ENCODE results near the gene COPS4.
A peak's percentile ranks its signal among the peaks of the same experiment; 100 is the strongest.
"Not testable (repeated sequence)": the region's sequence is repeated elsewhere in the genome, so short reads cannot be mapped to it uniquely, and the experiment has no call there.

Gene COPS4

GRCh38 chr4:83046693-83047473, 11.9 kb downstream of the COPS4 start:
- Histone ChIP-seq H3K9me2 (replicated peaks; ENCODE audit: insufficient read depth, low read length) (no peaks in the 10 kb centered on the region), H3K4me3 (ENCODE audit: low read length) (no peak overlapping the region), H3K36me3 (replicated peaks; ENCODE audit: insufficient read depth, low read length) (no peaks in the 10 kb centered on the region), H3F3A (ENCODE audit: insufficient read depth, low read length) (no peaks in the 10 kb centered on the region), H3K9me3 (replicated peaks; ENCODE audit: insufficient read depth, low read length) (no peaks in the 10 kb centered on the region), H3K79me2 (ENCODE audit: low read length) (peaks cover 18% of the 10 kb centered on the region), H2AFZ (ENCODE audit: low read length) (no peak overlapping the region), H4K20me1 (ENCODE audit: insufficient read depth, low read length) (no peaks in the 10 kb centered on the region), H3K27me3 (replicated peaks; ENCODE audit: insufficient read depth, low read length) (no peaks in the 10 kb centered on the region), H3K4me1 (ENCODE audit: low read length) (no peaks in the 10 kb centered on the region), H3K27ac (ENCODE audit: low read length) (no peak overlapping the region), H3K4me2 (ENCODE audit: low read depth, low read length) (no peak overlapping the region), H3K9ac (ENCODE audit: low read length) (no peak overlapping the region)
- TF ChIP-seq EZH2 (optimal IDR thresholded peaks at IDR 0.05; ENCODE audit: low read depth, low read length), result no peak
- TF ChIP-seq EZH2phosphoT487 (IDR thresholded peaks at IDR 0.05; ENCODE audit: low read length), result no peak
- TF ChIP-seq, protein P1, sequence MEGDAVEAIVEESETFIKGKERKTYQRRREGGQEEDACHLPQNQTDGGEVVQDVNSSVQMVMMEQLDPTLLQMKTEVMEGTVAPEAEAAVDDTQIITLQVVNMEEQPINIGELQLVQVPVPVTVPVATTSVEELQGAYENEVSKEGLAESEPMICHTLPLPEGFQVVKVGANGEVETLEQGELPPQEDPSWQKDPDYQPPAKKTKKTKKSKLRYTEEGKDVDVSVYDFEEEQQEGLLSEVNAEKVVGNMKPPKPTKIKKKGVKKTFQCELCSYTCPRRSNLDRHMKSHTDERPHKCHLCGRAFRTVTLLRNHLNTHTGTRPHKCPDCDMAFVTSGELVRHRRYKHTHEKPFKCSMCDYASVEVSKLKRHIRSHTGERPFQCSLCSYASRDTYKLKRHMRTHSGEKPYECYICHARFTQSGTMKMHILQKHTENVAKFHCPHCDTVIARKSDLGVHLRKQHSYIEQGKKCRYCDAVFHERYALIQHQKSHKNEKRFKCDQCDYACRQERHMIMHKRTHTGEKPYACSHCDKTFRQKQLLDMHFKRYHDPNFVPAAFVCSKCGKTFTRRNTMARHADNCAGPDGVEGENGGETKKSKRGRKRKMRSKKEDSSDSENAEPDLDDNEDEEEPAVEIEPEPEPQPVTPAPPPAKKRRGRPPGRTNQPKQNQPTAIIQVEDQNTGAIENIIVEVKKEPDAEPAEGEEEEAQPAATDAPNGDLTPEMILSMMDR (IDR thresholded peaks at IDR 0.05; ENCODE audit: low read length), result no peak
- no peak for DNase-seq

GRCh38 chr4:83048781-83049180, 13.8 kb downstream of the COPS4 start:
- DNase-seq; H3K4me3 ChIP-seq (ENCODE audit: low read length); H2AFZ ChIP-seq (ENCODE audit: low read length); H4K20me1 ChIP-seq (ENCODE audit: insufficient read depth, low read length); H3K27ac ChIP-seq (ENCODE audit: low read length); H3F3A ChIP-seq (ENCODE audit: insufficient read depth, low read length); H3K27me3 ChIP-seq (replicated peaks; ENCODE audit: insufficient read depth, low read length); H3K4me1 ChIP-seq (ENCODE audit: low read length); H3K9me2 ChIP-seq (replicated peaks; ENCODE audit: insufficient read depth, low read length); H3K9me3 ChIP-seq (replicated peaks; ENCODE audit: insufficient read depth, low read length); H3K9ac ChIP-seq (ENCODE audit: low read length); H3K79me2 ChIP-seq (ENCODE audit: low read length); H3K4me2 ChIP-seq (ENCODE audit: low read depth, low read length); H3K36me3 ChIP-seq (replicated peaks; ENCODE audit: insufficient read depth, low read length): not testable (repeated sequence)

GRCh38 chr4:83054928-83055327, 19.9 kb downstream of the COPS4 start:
- no peak overlapping the region for H3K4me3 ChIP-seq (ENCODE audit: low read length)
- no peak overlapping the region for H3K4me2 ChIP-seq (ENCODE audit: low read depth, low read length)
- H3K27me3 ChIP-seq (replicated peaks; ENCODE audit: insufficient read depth, low read length), result no peaks in the 10 kb centered on the region
- TF ChIP-seq, protein P1 (IDR thresholded peaks at IDR 0.05; ENCODE audit: low read length), result peak; percentile 45
- TF ChIP-seq EZH2phosphoT487 (IDR thresholded peaks at IDR 0.05; ENCODE audit: low read length), result no peak
- no peaks in the 10 kb centered on the region for H3K4me1 ChIP-seq (ENCODE audit: low read length)
- no peak overlapping the region for H2AFZ ChIP-seq (ENCODE audit: low read length)
- no peaks in the 10 kb centered on the region for H3K9me2 ChIP-seq (replicated peaks; ENCODE audit: insufficient read depth, low read length)
- H3K79me2 ChIP-seq (ENCODE audit: low read length), result no peaks in the 10 kb centered on the region
- no peak overlapping the region for H3K9ac ChIP-seq (ENCODE audit: low read length)
- DNase-seq, result peak; percentile 50
- H3F3A ChIP-seq (ENCODE audit: insufficient read depth, low read length), result no peaks in the 10 kb centered on the region
- no peaks in the 10 kb centered on the region for H4K20me1 ChIP-seq (ENCODE audit: insufficient read depth, low read length)
- no peaks in the 10 kb centered on the region for H3K9me3 ChIP-seq (replicated peaks; ENCODE audit: insufficient read depth, low read length)
- H3K36me3 ChIP-seq (replicated peaks; ENCODE audit: insufficient read depth, low read length), result no peaks in the 10 kb centered on the region
- H3K27ac ChIP-seq (ENCODE audit: low read length), result no peak overlapping the region

DNA sequence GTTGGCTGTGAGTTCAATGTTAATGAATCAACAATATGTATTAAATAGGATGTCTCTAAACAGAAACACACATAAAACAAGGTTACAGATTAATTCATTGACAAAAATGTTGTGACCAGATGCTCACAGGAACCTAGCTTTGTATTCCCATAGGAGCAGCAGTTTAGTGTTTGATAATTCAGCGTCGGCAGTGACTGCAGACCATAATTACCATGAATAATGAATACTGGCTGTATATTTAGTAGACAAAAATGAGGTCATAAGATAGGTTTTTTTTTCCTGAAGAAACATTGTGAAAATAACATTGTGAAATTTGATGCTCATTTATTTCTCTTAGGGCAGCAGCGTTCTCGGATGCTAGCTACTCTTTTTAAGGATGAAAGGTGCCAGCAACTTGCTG, 27.8 kb downstream of the COPS4 start:
- no peaks in the 10 kb centered on the region for H3F3A ChIP-seq (ENCODE audit: insufficient read depth, low read length)
- H3K4me1 ChIP-seq (ENCODE audit: low read length), result no peaks in the 10 kb centered on the region
- H3K9ac ChIP-seq (ENCODE audit: low read length), result no peak overlapping the region
- H3K9me3 ChIP-seq (replicated peaks; ENCODE audit: insufficient read depth, low read length), result no peaks in the 10 kb centered on the region
- no peak overlapping the region for H3K4me3 ChIP-seq (ENCODE audit: low read length)
- H4K20me1 ChIP-seq (ENCODE audit: insufficient read depth, low read length), result no peaks in the 10 kb centered on the region
- no peak overlapping the region for H3K27ac ChIP-seq (ENCODE audit: low read length)
- no peaks in the 10 kb centered on the region for H3K27me3 ChIP-seq (replicated peaks; ENCODE audit: insufficient read depth, low read length)
- TF ChIP-seq EZH2 (optimal IDR thresholded peaks at IDR 0.05; ENCODE audit: low read depth, low read length), result no peak
- no peak for TF ChIP-seq EZH2phosphoT487 (IDR thresholded peaks at IDR 0.05; ENCODE audit: low read length)
- TF ChIP-seq, protein P1 (IDR thresholded peaks at IDR 0.05; ENCODE audit: low read length), result no peak
- no peak overlapping the region for H3K4me2 ChIP-seq (ENCODE audit: low read depth, low read length)
- no peak for DNase-seq
- no peak overlapping the region for H2AFZ ChIP-seq (ENCODE audit: low read length)
- no peaks in the 10 kb centered on the region for H3K79me2 ChIP-seq (ENCODE audit: low read length)
- H3K9me2 ChIP-seq (replicated peaks; ENCODE audit: insufficient read depth, low read length), result no peaks in the 10 kb centered on the region
- H3K36me3 ChIP-seq (replicated peaks; ENCODE audit: insufficient read depth, low read length), result no peaks in the 10 kb centered on the region
